DMS53 (cell line): ENCODE measurements around the gene CYFIP1.
"Not testable (repeated sequence)": the region's sequence is repeated elsewhere in the genome, so short reads cannot be mapped to it uniquely, and the experiment has no call there.

ENCODE experiments used
- DNase-seq: peaks from one replicate; lab custom pipeline; 2025; lab: John Stamatoyannopoulos, UW

Gene CYFIP1

GRCh38 chr15:22980189-22981050 lies at the start of gene CYFIP1:
Gene CYFIP1, minus strand, starts transcription at chr15:22980368. Its CDS starts 33,083 bp downstream, at chr15:22947285.
- peak; percentile 89 for DNase-seq

GRCh38 chr15:23026218-23026617 lies 46.0 kb upstream of the CYFIP1 start:
- DNase-seq, result no peak

GRCh38 chr15:23022156-23022555 lies 42.0 kb upstream of the CYFIP1 start:
- DNase-seq, result no peak

- DNase-seq, result no peak
These were observed 34.3 kb upstream of the CYFIP1 start for GRCh38 chr15:23014394-23015000.

GRCh38 chr15:23013681-23014080 lies 33.5 kb upstream of the CYFIP1 start:
- DNase-seq, result no peak

GRCh38 chr15:23012616-23013015 lies 32.4 kb upstream of the CYFIP1 start:
- DNase-seq, result not testable (repeated sequence)

- DNase-seq, result no peak
These were observed 23.6 kb upstream of the CYFIP1 start for GRCh38 chr15:23003736-23004135.

GRCh38 chr15:23002920-23003319 lies 22.8 kb upstream of the CYFIP1 start:
- DNase-seq, result no peak

GRCh38 chr15:22995795-22996194 lies 15.6 kb upstream of the CYFIP1 start:
- no peak for DNase-seq

GRCh38 chr15:22992024-22992326 lies 11.8 kb upstream of the CYFIP1 start:
- DNase-seq, result no peak

GRCh38 chr15:22989576-22990477 lies 9.7 kb upstream of the CYFIP1 start:
- peak; percentile 67 for DNase-seq

- no peak for DNase-seq
These were observed 8.6 kb upstream of the CYFIP1 start for GRCh38 chr15:22988811-22989210.

GRCh38 chr15:22981931-22982330 lies 1.8 kb upstream of the CYFIP1 start:
- not testable (repeated sequence) for DNase-seq

GRCh38 chr15:22981051-22981840 lies 1.1 kb upstream of the CYFIP1 start:
- DNase-seq, result no peak

GRCh38 chr15:22979238-22980188 lies 655 bp downstream of the CYFIP1 start:
- DNase-seq, result peak; percentile 75

- DNase-seq, result peak; percentile 75
These were observed 1.4 kb downstream of the CYFIP1 start for GRCh38 chr15:22978691-22979237.

- no peak for DNase-seq
These were observed 5.4 kb downstream of the CYFIP1 start for GRCh38 chr15:22974745-22975144.

GRCh38 chr15:22973987-22974386 lies 6.2 kb downstream of the CYFIP1 start:
- DNase-seq, result no peak

- DNase-seq, result no peak
These were observed 6.9 kb downstream of the CYFIP1 start for GRCh38 chr15:22973286-22973685.

- no peak for DNase-seq
These were observed 10.7 kb downstream of the CYFIP1 start for GRCh38 chr15:22969489-22969888.
